Mucosa of stomach (tissue), 1 donor: ENCODE measurements around the gene CAPN2.

Experiments
- H3K27me3 ChIP-seq: one replicate; pipeline ENCODE4 v1.7.0; 2013; ENCODE audit warnings: mild to moderate bottlenecking, low read length; ENCODE audit not compliant: control insufficient read depth, insufficient read depth
- H3K36me3 ChIP-seq: one replicate; pipeline ENCODE4 v1.7.0; 2013; ENCODE audit warnings: low read length; ENCODE audit not compliant: control insufficient read depth, insufficient read depth
- H3K4me1 ChIP-seq: one replicate; pipeline ENCODE4 v1.7.0; 2013; ENCODE audit warnings: mild to moderate bottlenecking, low read length; ENCODE audit not compliant: control insufficient read depth, insufficient read depth
- H3K4me3 ChIP-seq: one replicate; pipeline ENCODE4 v1.7.0; 2013; ENCODE audit warnings: low read length
- H3K9ac ChIP-seq: one replicate; pipeline ENCODE4 v1.7.0; 2013; ENCODE audit warnings: mild to moderate bottlenecking, low read length, moderate library complexity
- H3K9me3 ChIP-seq: one replicate; pipeline ENCODE4 v1.7.0; 2013; ENCODE audit warnings: mild to moderate bottlenecking, low read length, moderate library complexity; ENCODE audit not compliant: control insufficient read depth
- donor health status: Pancreatic carcinoma.

The CAPN2 gene

DNA sequence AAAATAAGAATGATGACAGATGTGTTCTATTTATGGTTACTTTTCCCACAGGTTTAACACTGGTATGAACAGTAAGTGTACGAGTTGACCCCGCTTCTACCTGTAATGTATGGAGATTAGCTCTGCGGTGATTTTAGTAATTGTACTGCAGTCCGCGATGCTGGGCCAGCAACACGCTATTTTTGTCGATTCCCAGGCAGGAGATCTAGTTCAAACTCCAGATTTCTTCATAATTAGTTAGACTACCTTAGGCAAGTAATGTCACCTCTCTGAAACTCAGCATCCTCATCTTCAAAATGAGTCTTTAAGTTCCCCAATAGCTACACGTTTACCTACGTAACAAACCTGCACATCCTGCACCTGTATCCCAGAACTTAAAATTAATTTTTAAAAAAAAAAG lies 111.9 kb downstream of the CAPN2 start:
- H3K4me1 ChIP-seq = peaks cover 19% of the 10 kb centered on the region

DNA sequence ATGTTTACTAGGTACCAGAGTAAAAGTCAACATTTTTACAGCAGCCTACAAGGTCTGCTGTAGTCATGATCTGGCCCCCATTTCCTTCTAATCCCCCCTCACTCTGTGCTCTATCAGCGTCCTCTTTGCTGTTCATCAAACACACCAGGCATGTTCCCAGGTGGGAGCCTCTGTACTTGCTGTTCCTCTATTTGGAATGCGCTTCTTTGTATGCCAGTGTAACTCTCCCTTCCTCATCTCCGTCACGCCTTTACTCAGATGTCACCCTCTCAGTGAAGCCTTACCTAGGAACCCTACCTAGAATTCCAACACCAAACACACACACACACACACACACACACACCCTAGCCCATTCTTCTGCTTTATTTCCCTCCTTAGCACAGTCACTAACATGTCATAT lies 112.4 kb downstream of the CAPN2 start:
- H3K4me1 ChIP-seq = peaks cover 19% of the 10 kb centered on the region
- H3K9me3 ChIP-seq = no peaks in the 10 kb centered on the region
- no peak overlapping the region for H3K4me3 ChIP-seq
- H3K9ac ChIP-seq = no peak overlapping the region
- no peaks in the 10 kb centered on the region for H3K36me3 ChIP-seq
- H3K27me3 ChIP-seq = no peaks in the 10 kb centered on the region

More for the DNA sequence above, 111.9 kb downstream of the CAPN2 start:
- Histone ChIP-seq H3K9ac (no peak overlapping the region), H3K36me3 (no peaks in the 10 kb centered on the region), H3K9me3 (no peaks in the 10 kb centered on the region), H3K27me3 (no peaks in the 10 kb centered on the region), H3K4me3 (no peak overlapping the region)
